SIG-M5 treated with dmso at 0.1 percent for 504 hours (cell line): ENCODE data around the gene ADGRL3.

Experiments used
- DNase-seq: peaks from one replicate; lab custom pipeline; 2025; ENCODE audit not compliant: unreplicated experiment; lab: John Stamatoyannopoulos, UW

ADGRL3 gene

DNA sequence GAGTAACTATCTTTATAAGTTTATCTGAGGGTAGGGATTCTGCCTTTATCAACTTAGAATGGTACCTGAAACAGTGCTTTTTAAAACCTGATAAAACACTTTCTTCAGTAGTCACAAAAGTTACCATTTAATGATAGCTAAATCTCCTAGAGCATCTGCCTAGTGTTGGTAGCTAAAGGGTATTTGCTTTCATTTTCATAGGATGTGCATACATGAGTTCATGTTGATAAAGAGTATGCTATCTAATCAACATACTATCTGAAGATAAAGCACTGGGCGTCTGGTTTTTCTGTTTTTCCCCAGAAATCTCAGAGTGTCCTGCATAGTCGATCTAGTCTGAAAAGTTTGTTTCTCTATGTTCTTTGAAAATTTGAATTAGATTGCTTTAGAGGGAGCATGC, 75.1 kb downstream of the ADGRL3 start:
- no peak for DNase-seq

DNA sequence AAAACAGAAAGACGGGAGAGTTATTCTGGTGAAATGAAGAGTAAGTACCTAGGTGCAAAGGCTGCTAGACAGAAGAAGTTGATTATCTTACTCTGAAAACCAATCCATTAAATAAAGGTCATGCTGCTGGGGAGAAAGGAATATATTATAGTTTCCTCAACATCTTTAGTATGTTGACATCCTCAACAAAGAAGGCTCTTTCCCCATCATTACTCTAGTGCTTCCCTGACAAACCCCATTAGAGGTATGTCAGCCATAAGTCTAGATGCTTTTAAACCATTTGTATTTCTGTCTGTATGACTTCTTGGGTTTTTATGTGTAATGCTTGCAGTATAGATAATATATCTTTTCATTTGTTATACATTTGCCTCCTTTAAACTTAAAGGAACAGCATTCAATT, 75.9 kb downstream of the ADGRL3 start:
- DNase-seq = no peak

DNA sequence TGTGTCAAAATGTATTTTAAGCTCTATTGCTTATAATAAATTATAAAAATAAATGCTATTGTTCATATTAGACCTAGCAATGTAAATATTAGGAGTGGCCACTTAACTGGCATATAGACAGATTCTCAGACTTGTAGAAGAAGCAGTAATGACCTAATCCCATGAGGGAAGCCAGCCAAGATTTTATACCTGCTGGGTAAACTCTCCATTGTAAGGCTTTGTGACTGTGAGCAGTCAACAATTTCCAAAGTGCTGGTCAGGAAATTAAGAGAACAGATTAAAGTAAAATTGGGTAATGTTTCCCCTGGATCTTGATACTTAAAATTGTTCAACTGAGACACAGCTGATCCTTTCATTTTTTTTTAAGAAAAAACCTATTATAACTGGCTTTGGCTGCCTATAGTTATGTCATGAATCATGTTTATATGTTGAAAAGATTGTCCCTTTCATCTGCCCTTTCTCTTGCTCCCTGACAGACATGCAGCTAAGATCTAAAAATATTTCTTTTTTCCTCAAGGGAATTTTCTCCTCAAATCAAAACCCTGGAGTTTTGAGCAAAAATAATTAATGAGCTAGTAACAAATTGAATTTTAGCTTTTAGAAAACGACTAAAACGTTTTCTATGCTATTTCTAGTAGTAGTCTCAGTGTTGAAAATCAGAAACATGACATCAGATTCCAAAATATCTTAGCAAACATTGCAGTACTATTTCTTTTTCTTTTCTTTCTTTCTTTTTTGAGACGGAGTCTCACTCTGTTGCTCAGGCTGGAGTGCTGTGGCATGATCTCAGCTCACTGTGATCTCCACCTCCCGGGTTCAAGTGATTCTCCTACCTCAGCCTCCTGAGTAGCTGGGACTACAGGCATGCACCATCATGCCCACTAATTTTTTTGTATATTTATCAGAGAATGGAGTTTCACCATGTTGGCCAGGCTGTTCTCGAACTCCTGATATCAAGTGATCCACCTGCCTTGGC, 77.9 kb downstream of the ADGRL3 start:
- no peak for DNase-seq

DNA sequence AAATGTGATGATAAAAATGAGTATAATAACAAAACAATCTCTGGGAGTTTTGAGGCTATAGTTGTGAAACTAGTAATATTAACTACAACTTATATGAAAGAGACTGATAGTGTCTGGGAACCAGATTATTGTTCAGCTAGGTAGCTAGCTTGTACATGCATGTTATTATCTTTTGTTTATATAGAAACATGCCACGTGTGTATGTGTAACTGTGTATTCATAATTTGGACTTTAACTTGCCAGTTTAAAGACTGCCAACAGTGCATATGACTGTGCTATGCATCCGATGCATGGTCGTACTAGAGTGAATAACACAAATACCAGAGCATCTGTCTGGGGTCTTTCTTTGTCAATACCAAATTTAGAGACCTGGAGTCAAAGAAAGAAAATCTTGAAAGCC, 92.2 kb downstream of the ADGRL3 start:
- DNase-seq = no peak

DNA sequence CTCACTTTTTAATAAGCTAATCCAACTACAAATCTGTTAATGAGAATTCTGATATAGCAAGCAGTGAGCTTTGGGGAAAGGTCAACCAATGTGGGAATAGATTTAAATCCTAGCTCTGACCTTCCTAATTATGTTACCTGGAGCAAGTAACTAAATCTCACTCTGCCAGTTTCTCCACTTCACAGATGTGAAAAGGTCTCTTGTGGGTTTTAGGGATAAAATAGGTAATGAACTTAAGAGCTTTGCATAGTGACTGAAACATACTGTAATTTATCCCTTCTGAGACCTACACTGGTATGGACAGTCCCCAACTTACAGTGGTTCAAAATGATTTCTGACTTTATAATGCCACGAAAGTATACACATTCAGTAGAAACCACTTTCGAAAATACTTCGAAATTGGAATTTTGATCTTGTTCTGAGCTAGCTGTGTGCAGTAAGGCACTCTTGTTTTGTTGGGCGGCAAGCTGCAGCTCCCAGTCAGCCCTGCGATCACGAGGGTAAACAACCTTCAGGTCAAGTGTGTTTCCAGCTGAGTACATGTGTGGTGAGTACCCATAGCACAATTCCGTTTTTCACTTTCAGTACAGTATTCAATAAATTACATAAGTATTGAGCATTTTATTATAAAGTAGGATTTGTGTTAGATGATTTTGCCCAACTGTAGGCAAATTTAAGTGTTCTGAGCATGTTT, 93.7 kb downstream of the ADGRL3 start:
- no peak for DNase-seq

DNA sequence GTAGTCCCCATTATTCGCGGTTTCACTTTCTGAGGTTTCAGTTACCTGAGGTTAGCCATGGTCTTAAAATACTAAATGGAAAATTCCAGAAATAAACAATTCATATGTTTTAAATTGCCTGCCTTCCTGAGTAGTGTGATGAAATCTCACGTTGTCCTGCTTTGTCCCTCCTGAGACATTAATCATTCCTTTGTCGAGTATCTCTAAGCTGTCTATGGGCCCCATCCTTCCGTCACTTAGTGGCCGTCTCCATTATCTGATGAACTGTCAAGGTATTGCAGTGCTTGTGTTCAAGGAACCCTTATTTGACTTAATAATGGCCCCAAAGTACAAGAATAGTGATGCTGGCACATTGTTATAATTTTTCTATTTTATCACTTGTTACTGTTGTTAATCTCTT, 94.8 kb downstream of the ADGRL3 start:
- no peak for DNase-seq

DNA sequence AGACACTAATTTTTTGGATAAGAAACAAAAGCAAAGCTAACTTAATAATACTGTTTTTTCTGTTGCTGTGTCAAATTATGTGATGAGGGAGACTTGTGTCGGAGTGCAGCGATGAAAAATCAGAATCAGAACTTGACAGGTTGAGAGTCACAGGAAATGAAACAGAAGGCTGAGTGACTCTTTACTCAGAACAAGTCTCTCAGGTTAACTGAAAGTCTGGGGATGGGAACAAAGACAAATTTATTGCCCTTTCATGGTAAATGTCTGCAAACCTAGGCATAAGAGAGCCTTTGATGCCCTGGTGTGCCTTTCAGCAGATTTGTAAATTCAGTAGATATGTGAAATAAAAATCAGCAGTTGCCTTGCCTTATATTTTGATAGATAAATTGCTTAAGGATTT, 96.0 kb downstream of the ADGRL3 start:
- DNase-seq = no peak

DNA sequence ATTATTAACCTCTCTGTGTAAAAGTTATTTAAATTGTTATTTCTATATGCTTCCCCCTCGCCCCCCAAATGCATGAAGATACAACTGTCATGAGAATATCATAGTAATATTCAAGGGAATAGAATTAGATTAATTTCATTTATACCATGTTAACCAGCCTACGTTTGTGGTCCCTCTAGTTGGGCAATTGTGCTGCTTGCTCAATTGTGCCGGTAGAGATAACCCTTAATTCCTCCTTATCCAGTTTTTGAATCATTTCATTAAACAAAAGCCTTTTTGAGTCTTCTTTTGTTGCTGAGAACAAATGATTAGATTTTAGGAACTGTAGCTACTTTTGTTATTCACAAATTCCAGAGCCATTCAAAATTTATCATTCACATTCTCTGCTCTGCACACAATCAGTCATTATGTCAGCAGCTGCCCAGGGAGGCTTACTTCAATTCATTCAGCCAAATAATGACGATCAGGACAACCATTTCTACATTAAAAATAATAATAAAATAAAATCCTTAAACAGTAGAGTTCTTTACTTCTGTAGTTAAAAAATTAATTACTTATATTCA, 98.1 kb downstream of the ADGRL3 start:
- no peak for DNase-seq

DNA sequence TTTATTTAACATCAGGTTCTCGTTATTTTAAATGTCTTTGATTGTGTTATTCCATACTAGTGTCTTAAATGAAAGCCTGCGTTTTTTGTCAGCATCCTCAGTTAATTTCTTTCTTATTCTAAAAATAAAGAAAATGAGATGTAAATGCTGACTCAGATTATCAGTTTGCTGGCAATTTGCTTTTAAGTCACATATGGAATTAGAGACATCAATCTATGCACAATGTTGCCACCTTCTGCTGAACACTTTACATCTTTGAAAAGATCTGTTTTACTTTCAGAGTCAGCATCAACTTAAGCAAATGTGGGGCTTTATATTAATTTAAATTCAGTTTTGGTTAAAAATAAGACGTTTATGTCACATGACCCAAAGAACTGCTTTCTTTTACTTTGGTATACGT, 99.2 kb downstream of the ADGRL3 start:
- DNase-seq = no peak

DNA sequence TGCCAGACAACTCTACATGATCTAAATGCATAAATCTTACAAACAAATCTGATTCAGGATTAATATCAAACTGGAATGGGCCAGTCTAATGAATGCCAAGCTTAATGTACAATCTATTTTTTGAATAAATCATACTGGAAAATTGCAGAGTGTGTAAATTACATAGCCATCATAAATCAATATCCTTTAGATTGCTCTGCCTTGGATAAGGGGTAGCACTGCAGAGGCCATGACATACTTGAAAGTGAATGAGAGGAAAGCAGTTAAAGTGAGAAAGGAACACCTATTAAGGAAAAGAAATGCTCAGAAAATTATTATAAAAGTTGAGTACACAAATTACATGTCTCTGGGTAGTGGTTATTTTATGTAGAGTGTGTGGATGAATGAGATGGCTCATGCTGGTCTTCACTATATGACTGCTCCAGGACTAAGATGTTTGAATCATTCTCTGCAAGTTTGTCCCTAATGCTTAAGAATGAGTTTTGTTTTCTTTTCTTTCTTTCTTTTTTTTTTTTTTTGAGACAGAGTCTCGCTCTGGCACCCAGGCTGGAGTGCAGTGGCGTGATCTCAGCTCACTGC, 100.2 kb downstream of the ADGRL3 start:
- DNase-seq = no peak

DNA sequence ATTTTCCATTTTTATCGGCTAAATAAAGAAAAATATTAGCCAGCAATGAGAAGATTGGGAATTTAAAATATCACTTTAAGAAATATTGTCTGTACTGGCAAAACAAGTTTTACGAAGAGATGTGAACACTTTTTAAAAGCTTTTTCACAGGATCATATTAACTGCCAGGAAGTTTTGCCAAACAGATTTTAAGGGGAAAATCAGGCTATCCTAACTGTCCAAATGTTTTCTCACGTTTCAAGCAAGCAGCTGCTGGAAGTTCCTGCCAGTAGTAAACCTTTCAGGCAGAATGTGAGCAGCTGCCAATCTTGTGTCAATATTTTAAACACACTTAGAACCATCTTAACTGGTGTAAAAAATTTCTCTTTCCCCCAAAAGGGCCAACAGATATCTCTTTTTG, 101.1 kb downstream of the ADGRL3 start:
- no peak for DNase-seq

DNA sequence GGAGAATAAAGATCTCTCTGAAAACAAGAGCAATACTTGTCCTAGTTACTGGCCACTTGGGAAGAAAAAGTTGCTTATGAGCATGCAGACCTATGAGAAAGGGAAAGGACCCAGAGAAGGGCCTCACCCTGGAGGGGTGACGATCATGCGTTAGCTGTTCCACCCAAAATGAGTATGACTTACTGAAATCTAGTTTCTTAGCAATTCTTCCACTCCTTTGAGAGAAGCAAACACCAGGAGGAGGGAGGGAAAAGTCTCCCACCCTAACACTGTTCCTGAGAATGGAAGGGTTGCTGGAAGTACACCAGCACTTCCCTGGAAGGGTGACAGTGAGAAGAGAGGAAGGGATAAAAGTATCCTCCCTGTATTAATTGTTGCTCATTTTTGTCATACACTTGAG, 107.9 kb downstream of the ADGRL3 start:
- DNase-seq = no peak

DNA sequence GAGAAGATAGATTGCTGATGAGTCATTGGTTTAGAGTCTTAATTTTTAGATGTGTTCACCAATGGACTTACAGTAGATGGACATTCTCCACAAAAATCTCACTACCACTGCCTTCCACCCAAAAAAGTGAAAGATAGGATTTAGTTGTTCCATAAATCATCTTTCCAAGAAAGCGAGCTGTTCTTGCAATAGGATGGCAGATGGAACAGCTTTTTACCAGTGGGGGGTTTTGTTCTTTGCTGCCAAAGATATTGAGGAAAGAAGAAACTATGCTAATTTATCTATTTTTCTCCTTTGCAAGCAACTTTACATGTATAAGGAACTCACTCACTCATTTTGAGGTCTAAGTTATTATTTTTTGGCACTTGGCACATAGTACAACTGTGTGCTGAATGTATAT, 109.5 kb downstream of the ADGRL3 start:
- no peak for DNase-seq

DNA sequence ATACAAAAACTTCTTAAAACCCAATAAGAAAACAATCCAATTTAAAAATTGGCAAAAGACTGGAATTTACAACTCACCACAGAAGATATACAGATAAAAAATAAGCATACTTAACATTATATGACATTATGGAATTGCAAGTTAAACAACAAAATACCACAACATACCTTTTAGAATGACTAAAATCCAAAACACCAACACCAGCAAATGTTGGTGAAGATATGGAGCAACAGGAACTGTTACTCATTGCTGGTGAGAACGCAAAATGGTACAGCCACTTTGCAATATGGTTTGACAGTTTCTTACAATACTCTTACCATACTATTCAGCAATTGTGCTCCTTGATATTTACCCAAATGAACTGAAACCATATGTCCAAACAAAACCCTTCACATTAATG, 112.4 kb downstream of the ADGRL3 start:
- DNase-seq = no peak

DNA sequence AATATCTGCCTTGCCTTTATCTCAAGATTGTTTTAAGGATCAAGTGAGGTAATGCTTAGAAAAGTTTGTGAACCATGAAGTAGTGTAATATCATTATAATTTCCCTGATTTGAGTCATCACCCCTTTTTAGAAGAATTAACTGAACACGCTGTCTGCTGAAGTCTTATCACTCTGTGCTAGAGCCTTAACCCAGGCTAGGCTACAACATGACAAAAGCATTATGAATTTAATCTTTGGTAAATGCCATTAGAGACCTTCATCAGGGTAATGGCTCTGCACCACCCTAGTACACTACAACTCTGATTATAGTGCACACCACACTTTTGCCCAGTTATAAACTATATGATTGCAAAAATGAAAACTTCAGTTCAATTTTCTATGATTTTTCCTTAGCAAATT, 118.3 kb downstream of the ADGRL3 start:
- DNase-seq = no peak

DNA sequence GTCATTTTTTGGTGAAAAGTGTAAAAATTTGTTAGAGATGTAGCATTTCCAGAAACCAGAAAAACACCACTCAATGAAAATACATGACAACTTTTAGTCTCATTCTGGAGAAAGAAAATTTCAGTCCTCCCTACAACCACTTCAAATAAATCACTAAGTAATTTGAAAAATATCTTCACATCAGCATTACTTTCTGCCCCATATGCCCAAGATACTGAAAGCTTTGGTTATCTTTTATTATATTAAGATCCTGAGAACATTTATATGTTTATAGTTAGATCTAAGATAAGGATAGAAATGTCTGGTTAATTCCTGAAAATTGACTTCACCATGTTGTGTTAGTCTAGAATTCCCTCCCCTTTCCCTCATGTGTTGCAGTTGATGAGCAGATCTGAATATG, 119.0 kb downstream of the ADGRL3 start:
- no peak for DNase-seq

DNA sequence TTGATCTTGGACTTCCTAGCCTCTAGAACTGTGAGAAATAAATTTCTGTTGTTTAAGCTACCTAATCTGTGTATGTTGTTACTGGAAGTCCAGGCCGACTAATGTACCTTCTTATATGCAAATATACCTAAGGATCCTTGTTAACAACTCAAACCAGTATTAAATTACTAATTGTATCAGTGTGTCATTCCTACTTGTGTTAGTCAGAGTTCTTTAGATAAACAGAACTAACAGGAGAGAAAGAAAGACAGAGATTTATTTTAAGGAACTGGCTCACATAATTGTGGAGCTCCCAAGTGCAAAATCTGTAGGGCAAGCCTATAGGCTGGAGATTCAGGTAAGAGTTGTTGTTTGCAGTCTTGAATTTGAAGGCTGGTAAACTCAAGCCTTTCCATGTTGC, 120.0 kb downstream of the ADGRL3 start:
- DNase-seq = no peak

DNA sequence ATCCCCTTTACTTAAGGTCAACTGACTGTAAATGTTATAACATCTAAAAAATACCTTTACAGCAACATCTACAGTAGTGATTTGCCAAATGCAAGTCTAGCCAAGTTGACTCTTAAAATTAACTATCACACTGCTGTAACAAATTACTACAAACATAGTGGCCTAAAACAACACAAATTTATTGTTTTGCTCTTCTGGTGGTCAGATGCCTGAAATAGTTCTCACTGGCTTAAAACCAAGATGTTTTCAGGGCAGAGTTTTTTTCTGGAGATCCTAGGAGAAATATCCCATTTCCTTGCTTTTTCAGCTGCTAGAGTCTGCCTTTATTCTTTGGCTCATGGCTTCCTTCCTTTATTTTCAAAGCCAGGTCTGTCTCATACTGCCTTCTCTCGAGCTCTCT, 120.5 kb downstream of the ADGRL3 start:
- DNase-seq = no peak

DNA sequence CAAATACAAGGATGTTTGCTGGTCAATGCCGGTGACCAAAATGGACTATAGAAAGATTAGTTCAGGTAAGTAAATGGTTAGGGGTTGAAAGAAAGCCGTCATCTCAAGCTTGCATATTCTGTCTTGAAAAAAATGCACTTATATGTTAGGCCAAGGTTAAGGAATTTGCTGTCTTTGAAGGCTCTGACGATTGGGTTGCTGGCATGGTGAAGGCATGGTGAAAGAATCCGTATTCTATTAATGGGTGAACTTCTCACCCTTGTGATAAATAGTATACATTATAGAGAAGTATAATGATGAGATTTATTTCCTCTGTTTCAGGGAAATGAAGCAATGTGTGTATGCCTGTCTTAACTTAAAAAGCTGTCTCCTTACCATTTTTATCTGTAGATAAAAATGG, 132.6 kb downstream of the ADGRL3 start:
- DNase-seq = no peak

DNA sequence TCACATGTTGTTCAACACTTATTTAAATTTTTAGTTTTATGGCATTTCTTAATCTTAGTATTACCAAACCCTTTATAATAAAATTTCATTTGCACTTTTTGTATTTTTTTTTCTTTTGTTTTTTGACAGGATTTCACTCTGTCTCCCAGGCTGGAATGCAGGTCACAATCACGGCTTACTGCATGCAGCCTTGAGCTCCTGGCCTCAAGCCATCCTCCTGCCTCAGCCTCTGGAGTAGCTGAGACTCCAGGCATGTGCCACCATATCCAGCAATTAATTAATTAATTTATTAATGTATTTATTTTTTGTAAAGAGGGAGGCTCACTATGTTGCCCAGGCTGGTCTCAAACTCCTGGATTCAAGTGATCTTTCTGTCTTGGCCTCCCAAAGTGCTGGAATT, 133.4 kb downstream of the ADGRL3 start:
- no peak for DNase-seq

DNA sequence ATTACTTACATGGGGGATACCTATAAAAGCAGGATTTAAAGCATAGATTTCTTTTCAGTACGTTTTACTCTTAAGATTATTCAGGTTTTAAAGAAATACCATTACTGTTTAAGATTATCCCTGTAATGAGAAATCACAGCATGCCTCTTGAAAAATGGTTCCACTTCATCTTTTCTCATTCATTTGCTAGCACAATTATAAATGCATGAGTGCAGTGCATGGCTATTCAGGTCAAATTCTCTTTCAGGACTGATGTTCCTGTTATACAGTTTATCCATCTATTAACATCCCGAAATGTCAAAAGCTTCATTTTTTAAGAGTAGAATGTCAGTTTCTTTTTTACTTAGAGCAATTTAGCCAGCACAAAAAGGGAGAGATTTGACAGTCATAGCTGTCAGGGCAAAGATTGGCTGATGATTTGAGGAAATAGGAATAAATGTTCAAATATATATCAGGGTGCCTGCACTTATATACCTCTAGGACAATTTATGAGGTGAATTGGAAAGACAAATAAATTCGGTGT, 135.2 kb downstream of the ADGRL3 start:
- no peak for DNase-seq

DNA sequence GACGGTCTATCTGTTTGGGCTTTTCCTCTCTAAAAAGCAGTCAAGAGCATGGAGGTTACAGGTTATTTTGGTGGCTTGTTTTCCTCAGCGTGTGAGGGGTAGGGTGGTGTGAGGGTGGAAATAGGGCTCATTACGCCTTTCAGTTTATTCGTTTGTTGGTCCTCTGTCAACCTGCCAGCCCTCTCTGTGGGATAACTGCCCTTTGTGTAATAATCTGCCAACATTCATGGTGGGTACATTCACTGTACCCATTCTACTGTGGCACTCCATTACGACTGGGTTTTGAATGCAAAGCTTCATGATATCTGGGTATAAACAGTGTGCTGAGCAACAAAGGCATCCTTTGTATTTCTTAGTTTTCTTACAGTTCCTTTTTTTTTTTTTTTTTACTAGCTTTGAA, 136.4 kb downstream of the ADGRL3 start:
- DNase-seq = no peak
